Inferior parietal cortex (tissue), 1 donor: ENCODE results near the gene CHRNB4.
"Not testable (repeated sequence)": the region's sequence is repeated elsewhere in the genome, so short reads cannot be mapped to it uniquely, and the experiment has no call there.

ENCODE experiments used
- DNase-seq: peaks from one replicate; pipeline ENCODE4 v3.0.0-alpha.2; 2016; ENCODE audit errors: extremely low spot score

Gene CHRNB4

DNA sequence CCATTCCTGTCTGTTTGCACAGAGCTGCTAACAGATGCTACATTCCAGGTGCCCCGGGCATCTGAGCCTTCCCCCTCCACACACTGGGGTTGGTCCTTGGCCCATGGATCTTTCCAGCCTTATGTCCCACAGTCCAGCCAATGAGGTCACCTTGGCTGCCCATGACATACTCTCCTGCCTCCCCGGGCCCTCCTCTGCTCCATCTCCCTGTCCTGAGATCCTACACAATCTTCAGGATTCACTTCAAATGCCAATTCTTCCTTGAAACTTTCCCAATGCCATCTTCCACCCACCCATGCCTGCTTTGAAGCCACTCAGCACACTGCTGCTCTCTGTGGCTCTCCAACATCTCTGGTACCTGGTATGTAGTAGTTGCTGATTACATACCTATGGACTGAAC is 24.5 kb downstream of the CHRNB4 start:
- DNase-seq, result no peak

DNA sequence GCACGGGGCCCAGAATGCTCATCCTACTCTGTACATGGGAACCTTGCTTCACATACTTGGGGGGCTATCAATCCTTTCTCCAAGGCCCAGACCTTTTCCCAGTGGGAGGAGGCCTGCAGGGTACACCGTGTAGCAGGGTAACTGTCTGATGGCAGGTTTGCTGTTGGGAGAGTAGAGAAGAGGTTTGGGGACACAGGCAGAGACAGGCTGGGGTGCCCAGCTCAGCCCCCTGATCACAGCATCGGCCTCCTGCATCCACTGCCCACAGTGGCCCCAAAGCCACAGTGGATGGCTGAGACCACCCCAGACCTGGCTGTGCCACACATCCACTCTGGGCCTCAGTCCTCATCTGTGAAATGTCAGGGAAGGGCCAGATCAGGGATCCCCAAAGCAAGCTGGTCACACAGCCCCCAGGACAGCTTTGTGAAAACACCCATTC is 25.8 kb downstream of the CHRNB4 start:
- no peak for DNase-seq

DNA sequence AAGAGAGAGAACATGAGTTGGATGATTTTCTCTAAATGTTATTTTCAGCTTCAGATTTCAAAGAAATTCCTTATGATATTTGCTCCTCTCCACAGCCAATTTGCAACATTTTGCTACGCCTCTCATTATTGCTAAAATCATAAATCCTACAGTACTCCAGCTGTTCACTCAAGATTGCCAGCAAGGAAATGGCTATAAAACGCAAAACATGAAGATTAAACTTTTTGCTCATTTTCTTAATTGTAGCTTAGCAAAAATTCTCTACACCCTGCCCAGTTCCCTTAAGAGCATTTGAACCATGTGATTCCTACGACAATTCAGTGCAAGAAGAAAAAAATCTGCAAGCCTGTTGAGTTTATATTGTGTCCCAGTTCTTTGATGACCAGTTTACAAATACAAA is 27.0 kb downstream of the CHRNB4 start:
- DNase-seq, result no peak

- not testable (repeated sequence) for DNase-seq
These were observed 31.5 kb downstream of the CHRNB4 start for GRCh38 chr15:78609551-78609950.

- DNase-seq, result no peak
These were observed 35.3 kb downstream of the CHRNB4 start for GRCh38 chr15:78605680-78606079.

DNA sequence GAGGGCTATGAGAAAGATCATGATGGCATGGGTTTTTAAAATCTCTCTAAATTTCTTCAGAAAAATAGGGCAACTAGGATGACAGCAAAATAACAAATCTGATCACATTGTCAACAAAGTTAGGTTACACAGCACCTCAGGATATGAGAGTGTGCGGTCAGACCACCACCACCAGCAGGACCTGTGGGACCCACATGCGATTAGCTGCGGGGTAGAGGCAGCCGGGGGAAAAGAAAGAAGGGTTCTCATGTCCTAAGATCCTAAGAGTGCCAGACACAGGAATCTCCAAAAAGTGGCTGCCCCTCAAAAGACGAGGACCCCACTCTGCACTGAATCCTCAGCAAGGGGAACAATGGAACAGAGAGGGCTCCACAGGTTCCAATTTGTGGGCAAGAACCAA is 35.8 kb downstream of the CHRNB4 start:
- no peak for DNase-seq

DNA sequence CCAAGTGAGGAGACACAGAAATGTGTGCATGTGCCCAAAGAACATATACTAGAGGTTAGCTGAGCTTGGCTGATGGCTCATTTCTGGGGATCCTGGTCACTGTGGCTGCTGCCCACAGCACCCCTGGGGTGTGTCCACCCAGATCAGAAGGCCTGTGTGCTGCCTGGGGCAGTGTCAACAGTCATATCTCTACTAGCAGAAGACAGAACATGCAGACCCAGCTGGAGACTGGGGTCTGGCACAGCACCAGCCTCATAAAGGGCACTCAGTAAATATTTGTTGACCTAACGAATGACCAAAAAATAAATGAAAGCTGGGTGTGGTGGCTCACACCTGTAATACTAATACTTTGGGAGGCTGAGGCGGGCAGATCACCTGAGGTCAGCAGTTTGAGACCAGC is 36.6 kb downstream of the CHRNB4 start:
- no peak for DNase-seq

- DNase-seq, result no peak
These were observed 37.5 kb downstream of the CHRNB4 start for GRCh38 chr15:78603467-78603866.

DNA sequence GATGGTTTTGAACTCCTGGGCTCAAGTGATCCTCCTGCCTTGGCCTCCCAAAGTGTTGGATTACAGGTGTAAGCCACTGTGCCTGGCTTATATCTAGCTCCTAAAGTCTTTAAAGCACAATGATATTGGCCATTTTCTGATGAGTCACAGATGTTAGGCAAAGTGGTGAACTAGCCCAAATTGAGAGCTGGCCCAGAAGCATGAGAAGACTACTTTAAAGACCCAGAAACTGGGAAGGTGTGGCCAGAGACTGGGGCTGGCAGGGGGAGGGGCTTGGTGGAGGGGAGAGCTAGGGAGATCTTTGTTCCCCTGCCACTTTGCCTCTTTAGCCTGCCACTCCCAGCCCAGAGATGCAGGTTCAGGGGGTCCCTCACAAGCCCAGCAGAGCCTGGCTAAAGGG is 41.8 kb downstream of the CHRNB4 start:
- DNase-seq, result no peak

GRCh38 chr15:78598348-78598747 is 42.7 kb downstream of the CHRNB4 start:
- no peak for DNase-seq

GRCh38 chr15:78597583-78597982 is 43.4 kb downstream of the CHRNB4 start:
- no peak for DNase-seq

DNA sequence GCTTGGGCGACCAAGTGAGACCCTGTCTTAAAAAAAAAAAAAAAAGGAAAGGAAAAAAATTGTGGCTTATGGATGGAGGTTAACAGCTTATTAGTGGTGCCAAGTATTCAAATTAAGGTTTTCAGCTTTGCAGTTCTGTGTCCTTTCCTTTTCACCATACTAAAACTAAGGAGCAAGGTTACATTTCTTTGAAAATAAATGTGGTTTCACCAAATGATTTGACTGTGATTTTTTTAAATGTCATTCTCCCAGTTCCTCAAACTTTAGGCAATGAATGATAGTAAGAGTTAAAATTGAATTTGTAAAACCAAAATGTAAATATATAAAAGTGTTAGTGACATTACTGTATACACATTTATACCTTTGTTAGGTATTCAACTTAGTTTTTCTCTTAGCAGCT is 66.1 kb downstream of the CHRNB4 start:
- no peak for DNase-seq
